ENCODE results near the gene CALM3. TPM values are rescaled to one million over a fixed set of nuclear protein-coding genes. Genes with fewer than 3 reads are reported as not detected.
A peak's percentile ranks its signal among the peaks of the same experiment; 100 is the strongest.

Gene CALM3
- polyA plus RNA-seq, 1 of the 3 experiments (the other 2 are of a cell fraction) = 495 TPM

GRCh38 chr19:46634656-46635218 lies 33.6 kb downstream of the CALM3 start:
- ChIA-PET CTCF (interaction anchor here (0.5 to 8.3 kb wide), 3 partner anchors 8 to 27 kb away, joined by 3 to 106 read pairs (median 3); partner anchors contain the start of gene DACT3), POLR2A (interaction anchor here (1.3 to 9.6 kb wide), 4 partner anchors 13 to 26 kb away, joined by 4 to 100 read pairs (median 18); partner anchors contain the start of gene DACT3)
- peaks cover 4% of the 10 kb centered on the region for H3F3A ChIP-seq (replicated peaks; ENCODE audit: insufficient read depth)
- H3K9ac ChIP-seq = no peak overlapping the region
- H2AFZ ChIP-seq (ENCODE audit: low read depth) = peak overlapping the region; percentile 68; the same call in 1 of the 2 replicates
- 8% methylated on average over 19 of the region's 23 CpGs for WGBS (ENCODE audit: low lambda C conversion rate)
- no peaks in the 10 kb centered on the region for H3K9me3 ChIP-seq
- peaks cover 17 to 53% of the 10 kb centered on the region in 2 experiments for H3K4me1 ChIP-seq (ENCODE audit: control insufficient read depth in 1 of 2, insufficient read depth in 2 of 2, low read depth in 1 of 2, low read length in 1 of 2)
- H3K27ac ChIP-seq (ENCODE audit: low read depth in 2 of 2, low read length in 1 of 2) = peak overlapping the region in 1 of 2 experiments; percentile 92; a peak in 2 of 4 replicates
- H3K4me3 ChIP-seq (ENCODE audit: low read depth in 2 of 2, low read length in 1 of 2) = peak overlapping the region in 1 of 2 experiments; percentile 48; a peak in 2 of 4 replicates
- no peaks in the 10 kb centered on the region for H3K27me3 ChIP-seq (ENCODE audit: insufficient read depth)
- peak overlapping the region; percentile 74; the same call in 1 of the 2 replicates for H3K4me2 ChIP-seq
- H3K9me2 ChIP-seq = no peaks in the 10 kb centered on the region
- H3K79me2 ChIP-seq (ENCODE audit: insufficient read depth) = no peaks in the 10 kb centered on the region
- no peak for DNase-seq
- H4K20me1 ChIP-seq (ENCODE audit: insufficient read depth) = no peaks in the 10 kb centered on the region
- H3K36me3 ChIP-seq (replicated peaks in 1 of 2; ENCODE audit: control insufficient read depth in 1 of 2, insufficient read depth in 2 of 2, low read length in 1 of 2) = no peaks in the 10 kb centered on the region
- no peak for TF ChIP-seq PBX3 (IDR thresholded peaks at IDR 0.05)
- no peak for TF ChIP-seq MEF2A (IDR thresholded peaks at IDR 0.05; ENCODE audit: borderline replicate concordance, low read depth)
- no peak for TF ChIP-seq RCOR1 (IDR thresholded peaks at IDR 0.05; ENCODE audit: low read length)
- no peak for TF ChIP-seq EP300 (IDR thresholded peaks at IDR 0.05; ENCODE audit: borderline replicate concordance in 1 of 2, low read depth in 1 of 2, low read length in 1 of 2)
- no peak for TF ChIP-seq REST (IDR thresholded peaks at IDR 0.05; ENCODE audit: low read depth, low read length)

GRCh38 chr19:46635920-46636761 lies 35.0 kb downstream of the CALM3 start, which contains the start of gene GNG8:
Gene GNG8 (minus strand): TSS chr19:46636202. CDS start chr19:46634682, 1,520 bp downstream.
- TF ChIP-seq RAD21 (IDR thresholded peaks at IDR 0.05; ENCODE audit: low read length) (0 out of 2 replicates have a peak, but pooled peaks have one; percentile 2), RCOR1 (IDR thresholded peaks at IDR 0.05; ENCODE audit: low read length) (no peak), RXRA (IDR thresholded peaks at IDR 0.05; ENCODE audit: borderline replicate concordance, low read depth) (no peak), MXI1 (IDR thresholded peaks at IDR 0.05; ENCODE audit: low read depth, low read length) (no peak)
- H3K36me3 ChIP-seq (replicated peaks in 1 of 2; ENCODE audit: control insufficient read depth in 1 of 2, insufficient read depth in 2 of 2, low read length in 1 of 2) = no peaks in the 10 kb centered on the region

More at GRCh38 chr19:46635920-46636761, 35.0 kb downstream of the CALM3 start, which contains the start of gene GNG8:
- Histone ChIP-seq H3K27ac (ENCODE audit: low read depth in 2 of 2, low read length in 1 of 2) (peak within 1 kb of the TSS in 1 of 2 experiments; percentile 92; a peak in 2 of 4 replicates), H3K4me1 (ENCODE audit: control insufficient read depth in 1 of 2, insufficient read depth in 2 of 2, low read depth in 1 of 2, low read length in 1 of 2) (peaks cover 16 to 50% of the 10 kb centered on the region in 2 experiments), H4K20me1 (ENCODE audit: insufficient read depth) (no peaks in the 10 kb centered on the region), H3K9me3 (no peaks in the 10 kb centered on the region), H3K27me3 (ENCODE audit: insufficient read depth) (no peaks in the 10 kb centered on the region), H3K9ac (no peak within 1 kb of the TSS), H3K4me3 (ENCODE audit: low read depth in 2 of 2, low read length in 1 of 2) (peak within 1 kb of the TSS in 1 of 2 experiments; percentile 48; a peak in 2 of 4 replicates), H2AFZ (ENCODE audit: low read depth) (no peak within 1 kb of the TSS), H3K9me2 (no peaks in the 10 kb centered on the region), H3F3A (replicated peaks; ENCODE audit: insufficient read depth) (peaks cover 9% of the 10 kb centered on the region), H3K79me2 (ENCODE audit: insufficient read depth) (no peaks in the 10 kb centered on the region), H3K4me2 (peak within 1 kb of the TSS; percentile 74; the same call in 1 of the 2 replicates)
- CTCF ChIA-PET = interaction anchor here (1.0 to 8.3 kb wide), 2 partner anchors 10 to 26 kb away, joined by 3 to 106 read pairs; partner anchors contain the start of gene DACT3
- DNase-seq = no peak
- WGBS (ENCODE audit: low lambda C conversion rate) = 72% methylated on average over 17 of the region's 34 CpGs
- POLR2A ChIA-PET = interaction anchor here (0.6 to 9.6 kb wide), 5 partner anchors 15 to 608 kb away, joined by 3 to 100 read pairs (median 4); partner anchors contain the start of gene DACT3
